AG04450 (cell line): ENCODE data around the gene PLD2. TPM values are rescaled to one million over a fixed set of nuclear protein-coding genes. Genes with fewer than 3 reads are reported as not detected.
"Not testable (repeated sequence)": the region's sequence is repeated elsewhere in the genome, so short reads cannot be mapped to it uniquely, and the experiment has no call there.

Source experiments
- CTCF ChIA-PET: fragments of 300-600, 350-600 bp; formaldehyde crosslinking; extraction: SDS; loops from one replicate; lab custom pipeline; 2022; ENCODE audit warnings: antibody characterized with exemption, inconsistent platforms; lab: Charles Lee
- POLR2A ChIA-PET: fragments of 350-600 bp; formaldehyde crosslinking; extraction: SDS; loops from one replicate; lab custom pipeline; 2021; ENCODE audit warnings: antibody characterized with exemption, inconsistent platforms; lab: Yijun Ruan, JAX
- DNase-seq: peaks from one replicate; pipeline ENCODE4 v3.0.0-alpha.2; 2011; ENCODE audit warnings: low read depth, low spot score
- H3K27ac ChIP-seq: one replicate; pipeline ENCODE4 v1.5.1; 2012; ENCODE audit warnings: low read depth, low read length, control low read depth
- H3K27me3 ChIP-seq: one replicate; pipeline ENCODE4 v1.6.0; 2012; ENCODE audit warnings: low read length; ENCODE audit not compliant: control insufficient read depth, insufficient read depth
- H3K4me3 ChIP-seq: 2 replicates; pipeline ENCODE4 v1.5.1; 2011; ENCODE audit warnings: mild to moderate bottlenecking, low read depth, low read length, control low read depth
- H3K9me3 ChIP-seq: 2 replicates; pipeline ENCODE4 v1.5.1; 2012; ENCODE audit warnings: low read length; ENCODE audit not compliant: control insufficient read depth, insufficient read depth
- polyA plus RNA-seq: library from polyadenylated mRNA; depleted of rRNA; stranded (reverse); fragments of >200 nt; gene quantifications from 2 replicates; pipeline ENCODE4 v1.2.3, GENCODE V29; 2011
- TF ChIP-seq, protein P1 (sequence below): IDR thresholded peaks from 2 replicates; pipeline ENCODE4 v1.5.1; 2011; ENCODE audit warnings: low read depth, low read length, control low read depth, inconsistent platforms

The PLD2 gene
- polyA plus RNA-seq, 1 experiment, result 18.9 TPM

DNA sequence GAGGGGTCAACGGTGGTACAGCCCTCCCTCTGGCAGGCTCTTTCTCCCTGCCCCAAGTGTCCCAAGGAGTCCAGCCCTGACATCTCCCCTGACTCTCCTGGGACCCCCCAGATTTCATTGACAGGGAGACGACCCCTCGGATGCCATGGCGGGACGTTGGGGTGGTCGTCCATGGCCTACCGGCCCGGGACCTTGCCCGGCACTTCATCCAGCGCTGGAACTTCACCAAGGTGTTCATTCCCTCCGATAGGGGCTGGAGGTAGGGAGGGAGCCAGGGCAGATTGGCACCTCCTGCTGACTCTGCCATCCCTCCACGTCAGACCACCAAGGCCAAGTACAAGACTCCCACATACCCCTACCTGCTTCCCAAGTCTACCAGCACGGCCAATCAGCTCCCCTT lies 9.9 kb downstream of the PLD2 start:
- H3K4me3 ChIP-seq, result no peak overlapping the region
- no peaks in the 10 kb centered on the region for H3K9me3 ChIP-seq
- POLR2A ChIA-PET, result interaction anchor here (0.8 kb wide), 1 partner anchor 123 kb away, joined by 3 read pairs; the partner anchor contains the start of genes RNF167 and SLC25A11
- H3K27ac ChIP-seq, result no peak overlapping the region
- TF ChIP-seq, protein P1, sequence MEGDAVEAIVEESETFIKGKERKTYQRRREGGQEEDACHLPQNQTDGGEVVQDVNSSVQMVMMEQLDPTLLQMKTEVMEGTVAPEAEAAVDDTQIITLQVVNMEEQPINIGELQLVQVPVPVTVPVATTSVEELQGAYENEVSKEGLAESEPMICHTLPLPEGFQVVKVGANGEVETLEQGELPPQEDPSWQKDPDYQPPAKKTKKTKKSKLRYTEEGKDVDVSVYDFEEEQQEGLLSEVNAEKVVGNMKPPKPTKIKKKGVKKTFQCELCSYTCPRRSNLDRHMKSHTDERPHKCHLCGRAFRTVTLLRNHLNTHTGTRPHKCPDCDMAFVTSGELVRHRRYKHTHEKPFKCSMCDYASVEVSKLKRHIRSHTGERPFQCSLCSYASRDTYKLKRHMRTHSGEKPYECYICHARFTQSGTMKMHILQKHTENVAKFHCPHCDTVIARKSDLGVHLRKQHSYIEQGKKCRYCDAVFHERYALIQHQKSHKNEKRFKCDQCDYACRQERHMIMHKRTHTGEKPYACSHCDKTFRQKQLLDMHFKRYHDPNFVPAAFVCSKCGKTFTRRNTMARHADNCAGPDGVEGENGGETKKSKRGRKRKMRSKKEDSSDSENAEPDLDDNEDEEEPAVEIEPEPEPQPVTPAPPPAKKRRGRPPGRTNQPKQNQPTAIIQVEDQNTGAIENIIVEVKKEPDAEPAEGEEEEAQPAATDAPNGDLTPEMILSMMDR, result no peak
- CTCF ChIA-PET, result interaction anchor here (0.6 kb wide), 1 partner anchor 73 kb away, joined by 5 read pairs; no protein-coding TSS in a partner anchor
- H3K27me3 ChIP-seq, result no peaks in the 10 kb centered on the region
- DNase-seq, result no peak

DNA sequence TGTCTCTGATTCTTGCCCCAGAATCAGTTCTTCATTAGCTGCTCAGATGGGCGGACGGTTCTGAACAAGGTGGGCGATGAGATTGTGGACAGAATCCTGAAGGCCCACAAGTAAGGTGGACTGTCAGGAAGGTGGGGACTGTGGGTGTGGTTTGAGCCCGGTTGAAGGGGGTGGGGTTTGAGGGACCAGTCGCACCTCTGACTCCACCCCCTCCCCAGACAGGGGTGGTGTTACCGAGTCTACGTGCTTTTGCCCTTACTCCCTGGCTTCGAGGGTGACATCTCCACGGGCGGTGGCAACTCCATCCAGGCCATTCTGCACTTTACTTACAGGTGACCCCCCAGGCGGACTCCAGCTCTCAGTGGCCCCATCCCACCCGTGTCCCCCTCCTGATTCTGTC lies 11.3 kb downstream of the PLD2 start:
- no peaks in the 10 kb centered on the region for H3K27me3 ChIP-seq
- CTCF ChIA-PET, result no interaction called here
- H3K9me3 ChIP-seq, result no peaks in the 10 kb centered on the region
- H3K27ac ChIP-seq, result no peak overlapping the region
- TF ChIP-seq, protein P1, result no peak
- no peak for DNase-seq
- POLR2A ChIA-PET, result no interaction called here
- H3K4me3 ChIP-seq, result no peak overlapping the region

GRCh38 chr17:4822835-4823234 lies 15.9 kb downstream of the PLD2 start:
- Histone ChIP-seq H3K27ac (no peak overlapping the region), H3K9me3 (no peaks in the 10 kb centered on the region), H3K4me3 (no peak overlapping the region), H3K27me3 (no peaks in the 10 kb centered on the region)
- ChIA-PET CTCF (interaction anchor here (1.3 kb wide), 1 partner anchor 67 kb away, joined by 3 read pairs; no protein-coding TSS in a partner anchor), POLR2A (no interaction called here)
- TF ChIP-seq, protein P1, result no peak
- DNase-seq, result no peak

- Histone ChIP-seq H3K9me3 (no peaks in the 10 kb centered on the region), H3K27me3 (no peaks in the 10 kb centered on the region), H3K4me3 (no peak overlapping the region), H3K27ac (no peak overlapping the region)
- DNase-seq, result no peak
- ChIA-PET POLR2A (no interaction called here), CTCF (interaction anchor here (1.3 kb wide), 1 partner anchor 66 kb away, joined by 3 read pairs; no protein-coding TSS in a partner anchor)
- TF ChIP-seq, protein P1, result no peak
Observed at GRCh38 chr17:4823373-4824089, 16.6 kb downstream of the PLD2 start.

DNA sequence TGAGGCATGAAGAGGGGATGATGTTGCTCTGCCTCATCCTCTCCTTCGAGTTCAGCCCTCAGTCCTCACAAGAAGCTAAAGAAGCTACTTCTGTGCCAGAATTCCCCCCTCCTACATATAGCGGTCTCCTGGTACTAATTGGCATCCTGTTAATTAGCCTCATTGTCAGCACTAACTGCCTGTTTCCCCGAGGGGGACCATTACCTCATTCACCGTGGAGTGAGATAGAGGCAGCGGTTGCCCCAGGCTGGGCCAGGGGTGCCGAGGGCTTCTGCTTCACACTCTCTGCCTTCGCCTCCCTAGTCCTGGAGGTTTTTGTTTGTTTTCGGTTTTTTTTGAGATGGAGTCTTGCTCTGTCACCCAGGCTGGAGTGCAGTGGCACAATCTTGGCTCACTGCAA lies 20.4 kb downstream of the PLD2 start:
- no peak overlapping the region for H3K4me3 ChIP-seq
- no peak for DNase-seq
- CTCF ChIA-PET, result no interaction called here

DNA sequence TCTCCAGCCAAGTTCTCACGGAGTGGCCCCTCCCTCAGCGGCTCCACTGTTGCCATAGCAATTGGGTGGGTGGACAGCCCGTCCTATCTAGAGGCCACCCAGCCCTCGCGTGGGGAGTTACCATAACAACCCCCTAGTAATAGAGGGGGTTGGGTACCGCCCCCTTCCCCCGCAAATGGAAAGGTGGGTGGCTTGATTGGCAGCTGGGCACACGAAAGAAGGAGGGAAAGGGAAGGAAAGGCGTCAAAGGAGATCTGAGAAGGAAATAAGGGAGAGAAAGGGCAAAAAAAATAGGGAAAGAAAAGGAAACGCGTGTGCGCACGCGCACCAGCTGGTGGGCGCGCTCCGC lies 25.9 kb downstream of the PLD2 start:
- H3K9me3 ChIP-seq, H3K27me3 ChIP-seq, DNase-seq, POLR2A ChIA-PET, CTCF ChIA-PET: not testable (repeated sequence)
- H3K27ac ChIP-seq, result peak overlapping the region; percentile 39
- H3K4me3 ChIP-seq, result peak overlapping the region; percentile 88

More for the DNA sequence above, 20.4 kb downstream of the PLD2 start:
- TF ChIP-seq, protein P1, result no peak
- POLR2A ChIA-PET, result no interaction called here
- Histone ChIP-seq H3K9me3 (no peaks in the 10 kb centered on the region), H3K27me3 (no peaks in the 10 kb centered on the region), H3K27ac (no peak overlapping the region)
